GDM1 (cell line): Measurements from ENCODE around the gene COL4A2.

Source experiments
- DNase-seq: peaks from one replicate; lab custom pipeline; 2025; lab: John Stamatoyannopoulos, UW

Gene COL4A2

DNA sequence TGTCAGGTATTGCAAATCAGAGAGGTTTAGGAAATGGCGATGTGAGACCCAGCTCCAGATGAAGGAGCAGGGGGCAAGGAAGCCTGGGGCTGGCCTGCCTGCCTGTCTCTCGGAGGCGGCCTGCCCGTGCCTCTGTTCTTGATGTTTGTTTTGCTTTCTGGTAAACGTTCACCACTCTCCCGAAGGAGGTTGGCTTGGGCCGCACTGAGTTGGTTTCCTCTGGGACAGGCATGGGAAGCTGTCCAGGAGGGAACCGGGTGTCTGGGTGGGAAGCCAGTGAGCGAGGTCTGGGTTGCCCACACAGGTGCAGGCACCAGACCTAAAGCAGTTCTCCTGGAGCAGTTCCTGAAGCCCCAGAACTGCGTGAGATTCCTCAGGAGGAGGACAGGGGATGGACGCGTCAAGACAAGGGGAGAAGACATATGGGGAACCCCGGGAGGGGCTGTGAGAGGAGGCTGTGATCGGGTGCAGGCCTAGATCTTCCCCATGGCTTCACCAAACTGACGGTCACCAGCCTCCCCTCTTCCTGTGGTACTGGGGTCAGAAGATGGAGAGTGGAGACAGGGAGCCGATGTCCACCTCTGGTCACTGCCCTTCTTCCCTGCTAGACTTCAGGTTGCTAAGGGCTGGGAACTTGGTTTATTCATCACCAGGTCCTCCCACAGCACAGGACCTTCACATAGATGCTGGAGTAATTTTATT lies 15.2 kb downstream of the COL4A2 start:
- DNase-seq: no peak

DNA sequence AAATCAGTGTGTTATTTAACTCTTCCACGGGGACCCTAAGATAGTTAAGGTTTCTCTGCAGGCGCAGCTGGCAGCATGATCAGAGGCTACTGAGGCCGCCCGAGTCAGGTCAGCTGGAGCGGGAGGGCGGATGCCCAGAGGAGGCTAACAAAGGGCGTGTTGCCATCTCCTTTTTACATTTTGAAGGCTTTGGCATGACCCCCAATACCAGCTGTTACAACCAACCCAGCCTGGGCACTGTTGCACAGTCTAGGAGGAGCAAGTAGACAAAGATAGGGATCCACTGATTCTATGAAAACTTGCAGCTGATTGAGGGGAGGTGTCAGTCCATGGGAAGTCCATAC lies 15.7 kb downstream of the COL4A2 start:
- DNase-seq: no peak

DNA sequence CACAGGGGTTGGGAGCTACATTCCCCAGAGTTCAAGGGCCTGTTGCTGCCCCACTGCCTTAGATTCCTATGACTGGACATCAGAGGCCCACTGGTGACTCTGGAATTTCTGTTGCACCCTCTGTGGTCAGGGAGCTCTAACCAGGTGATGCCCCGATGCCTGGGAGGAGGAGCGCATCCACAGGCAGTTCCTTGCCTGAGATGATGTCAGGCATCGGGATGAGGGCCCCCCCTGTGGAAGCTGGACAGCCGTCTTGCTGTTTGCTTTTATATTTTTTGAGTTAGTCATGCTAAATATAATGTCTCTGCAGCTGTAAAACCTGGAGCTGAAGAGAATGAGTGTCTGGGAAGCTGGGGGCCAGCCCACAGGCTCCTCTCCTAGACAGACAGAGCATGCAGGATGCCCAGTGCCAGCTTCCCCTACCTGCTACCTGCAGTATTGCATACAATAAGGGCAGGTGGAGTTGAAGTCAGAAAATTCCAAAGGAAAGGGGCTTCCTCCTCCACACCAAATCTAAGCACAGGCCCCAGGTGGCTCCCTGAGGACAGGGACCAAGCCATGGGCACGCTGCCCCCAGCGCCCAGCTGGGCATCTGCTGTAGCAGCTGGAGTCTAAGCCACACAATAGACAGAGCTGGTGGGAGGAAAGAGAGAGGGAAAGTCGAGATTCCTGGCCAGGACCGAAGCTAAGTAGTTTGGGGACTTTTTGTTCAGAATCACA lies 16.2 kb downstream of the COL4A2 start:
- no peak for DNase-seq

DNA sequence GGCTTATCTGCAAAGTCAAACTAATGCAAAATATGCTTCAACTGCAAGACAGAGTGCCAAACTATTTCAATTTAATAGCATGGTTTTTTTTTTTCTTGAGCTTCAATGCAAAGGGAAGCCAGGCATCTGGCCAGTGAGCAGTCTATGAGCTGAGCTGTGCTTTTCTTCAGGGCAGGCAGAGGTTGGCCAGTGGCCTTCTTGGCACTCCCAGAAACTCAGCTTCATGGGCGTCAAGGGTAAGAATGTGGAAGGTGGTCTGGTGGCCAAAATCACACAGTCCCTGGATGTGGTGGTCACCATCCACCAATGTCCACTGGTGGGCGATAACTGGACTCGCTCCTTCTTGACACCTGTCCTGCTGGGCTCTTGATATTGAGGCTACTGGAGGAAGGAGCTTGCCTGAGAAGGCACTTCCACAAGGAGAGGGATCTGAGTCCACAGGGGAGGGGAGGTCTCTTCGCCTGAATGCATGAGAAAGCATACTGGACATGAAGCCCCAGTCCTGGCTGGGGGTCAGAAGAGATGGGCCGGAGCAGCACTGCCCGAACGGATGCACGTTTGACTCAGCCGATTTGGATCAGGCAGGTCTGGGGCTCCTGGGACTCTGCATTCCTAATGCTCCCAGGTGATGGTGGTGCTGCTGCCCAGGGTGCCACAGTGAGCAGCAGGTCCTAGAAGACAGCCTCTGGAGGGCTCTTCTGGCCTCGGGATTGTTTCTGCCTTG lies 17.1 kb downstream of the COL4A2 start:
- DNase-seq: no peak

DNA sequence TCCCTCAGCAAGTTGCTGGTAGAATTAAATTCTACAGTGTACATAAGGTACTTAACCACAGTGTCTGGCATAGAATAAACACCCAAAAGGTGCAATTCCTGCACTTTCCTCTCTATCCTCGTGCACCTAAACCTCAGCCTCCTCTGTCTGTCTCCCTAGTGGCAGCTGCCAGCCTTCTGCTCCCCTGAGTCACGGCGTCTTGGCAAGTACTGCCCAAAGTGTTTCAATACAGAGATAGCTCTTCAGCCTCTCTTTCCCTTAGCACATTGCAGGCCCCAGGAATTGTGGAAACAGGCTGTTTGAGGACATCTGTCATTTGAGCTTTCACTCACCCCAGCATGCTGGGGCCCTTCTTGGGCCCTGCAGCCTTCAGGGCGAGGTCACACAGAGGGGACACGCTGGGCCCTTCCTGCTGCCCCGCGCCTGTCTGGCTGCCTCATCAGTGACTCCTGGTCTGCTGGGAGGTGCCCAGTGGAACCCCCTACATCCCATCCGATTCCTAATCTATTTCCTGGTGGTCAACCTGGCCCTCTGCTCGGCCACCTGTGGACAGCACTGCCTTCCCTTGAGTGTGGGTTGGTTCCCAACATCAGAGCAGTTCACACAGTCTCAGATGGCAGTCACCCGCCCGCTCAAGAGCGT lies 19.3 kb downstream of the COL4A2 start:
- DNase-seq: no peak

DNA sequence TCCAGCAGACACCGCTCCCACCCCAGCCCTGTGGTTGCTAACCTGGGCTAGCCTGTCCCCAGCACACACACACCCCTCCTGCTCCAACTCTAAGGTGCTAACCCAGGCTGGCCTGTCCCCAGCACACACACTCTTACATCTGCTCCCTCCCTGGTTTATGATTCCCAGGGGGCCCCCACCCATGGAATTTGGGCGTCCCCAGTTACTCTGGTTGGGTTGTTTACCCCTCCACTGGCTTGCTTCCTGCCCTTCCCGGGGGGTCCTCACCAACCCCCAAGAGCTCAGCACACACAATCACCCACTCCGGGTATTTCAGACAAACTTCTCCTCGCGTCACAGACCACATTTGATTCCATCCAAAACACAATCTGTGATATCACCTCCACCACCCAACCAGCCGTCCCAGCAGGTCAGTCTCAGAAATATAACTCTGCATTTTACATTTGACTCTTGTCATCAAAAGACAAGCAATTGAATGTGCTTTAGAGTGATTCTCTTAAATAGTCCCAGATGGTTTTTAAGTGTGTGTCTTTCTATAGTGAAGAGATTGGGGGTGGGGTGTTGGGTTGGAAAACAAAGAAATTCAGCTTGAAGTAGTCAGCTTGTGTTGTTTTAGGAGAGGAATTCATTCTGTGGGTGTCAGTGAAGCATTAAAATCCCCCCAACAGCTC lies 20.1 kb downstream of the COL4A2 start:
- DNase-seq: no peak

DNA sequence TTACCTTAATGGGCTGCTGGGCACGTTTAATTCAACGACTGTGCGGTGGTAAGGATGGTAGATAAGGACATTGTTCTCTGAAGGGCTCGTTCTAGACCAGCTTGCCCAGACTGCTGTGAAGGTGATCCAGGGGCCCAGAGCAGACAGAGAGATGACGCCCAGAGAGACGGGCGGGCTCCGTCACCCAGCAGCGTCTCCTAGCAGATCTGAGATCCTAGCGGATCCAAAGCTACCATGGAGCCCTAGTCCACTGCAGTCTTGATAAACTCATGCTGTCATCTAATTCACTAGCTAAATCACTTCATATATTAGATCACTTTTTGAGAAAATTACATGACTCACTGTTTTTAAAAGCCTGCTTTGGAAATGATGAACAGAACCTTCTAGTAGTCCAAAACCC lies 21.5 kb downstream of the COL4A2 start:
- no peak for DNase-seq

DNA sequence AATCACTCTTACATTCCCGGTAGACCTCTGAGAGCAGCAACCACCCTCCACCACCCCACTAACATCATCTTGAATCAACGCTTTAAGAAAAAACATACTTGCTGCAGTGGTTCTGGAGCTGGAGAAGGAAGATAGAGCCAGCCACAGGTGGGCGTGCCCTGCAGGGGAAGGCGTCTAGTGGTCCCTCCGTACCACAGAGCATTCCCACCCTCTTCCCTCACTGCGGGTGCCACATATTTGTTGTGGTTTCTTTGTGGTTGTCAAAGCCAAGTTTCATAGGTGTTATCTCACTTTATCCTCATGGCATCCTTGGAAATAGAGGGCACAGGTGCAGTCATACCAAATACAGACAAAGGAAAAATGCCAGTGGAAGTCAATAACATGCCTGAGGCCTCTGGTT lies 22.2 kb downstream of the COL4A2 start:
- DNase-seq: no peak

DNA sequence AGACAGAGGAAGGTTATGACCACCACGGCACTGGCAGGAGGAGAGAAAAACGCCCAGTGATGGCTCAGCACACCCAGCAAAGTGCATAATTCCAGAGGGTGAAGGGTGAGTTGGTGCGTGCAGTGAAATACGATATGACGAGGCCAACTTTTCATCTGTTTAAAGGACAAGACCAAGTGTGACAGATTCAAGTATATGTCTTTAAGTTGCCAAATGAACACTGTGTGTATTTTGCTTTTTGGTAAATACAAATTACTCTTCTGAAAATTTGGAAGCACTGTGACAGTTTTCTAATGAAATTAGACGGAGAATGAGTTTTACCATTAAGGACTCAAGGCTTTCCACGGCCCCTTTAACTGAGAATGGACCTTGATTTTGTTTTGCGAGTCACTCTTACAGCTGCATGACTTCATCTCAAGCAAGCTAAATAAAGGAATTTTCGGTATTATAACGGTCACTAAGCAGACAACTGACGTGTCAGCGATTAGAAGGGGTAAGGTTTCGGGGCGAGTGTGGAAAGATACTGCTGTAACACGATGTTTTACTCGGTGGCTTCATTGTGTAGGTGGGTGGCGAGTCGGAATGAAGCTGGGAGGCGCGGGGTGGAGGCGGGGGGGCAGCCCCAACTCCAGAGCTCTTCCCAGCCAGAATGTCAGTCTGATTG lies 22.8 kb downstream of the COL4A2 start:
- no peak for DNase-seq

DNA sequence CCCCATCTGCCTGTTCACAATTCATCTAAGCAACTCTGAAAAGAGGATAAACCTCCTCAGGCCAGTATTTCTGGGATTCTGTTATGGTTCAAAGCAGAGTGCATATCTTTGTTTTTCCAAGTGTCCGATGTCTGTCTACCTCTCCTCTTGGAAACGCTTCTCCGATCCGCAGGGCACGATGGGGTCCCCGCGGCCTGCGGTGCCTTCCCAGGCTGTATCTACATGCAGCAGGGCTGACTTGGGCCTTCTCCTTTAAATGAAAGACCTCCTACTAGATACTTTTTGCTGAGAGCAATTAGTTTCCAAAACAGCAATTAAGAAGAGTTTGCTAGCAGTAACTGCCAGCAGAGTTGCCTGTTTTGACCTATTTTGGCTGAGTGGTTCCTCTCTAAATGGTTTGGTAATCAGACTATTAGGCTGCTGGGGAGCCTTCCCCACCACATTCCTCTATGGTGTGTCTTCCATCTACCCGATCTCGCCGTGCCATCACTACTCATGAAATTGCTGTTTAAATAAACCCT lies 23.5 kb downstream of the COL4A2 start:
- no peak for DNase-seq

DNA sequence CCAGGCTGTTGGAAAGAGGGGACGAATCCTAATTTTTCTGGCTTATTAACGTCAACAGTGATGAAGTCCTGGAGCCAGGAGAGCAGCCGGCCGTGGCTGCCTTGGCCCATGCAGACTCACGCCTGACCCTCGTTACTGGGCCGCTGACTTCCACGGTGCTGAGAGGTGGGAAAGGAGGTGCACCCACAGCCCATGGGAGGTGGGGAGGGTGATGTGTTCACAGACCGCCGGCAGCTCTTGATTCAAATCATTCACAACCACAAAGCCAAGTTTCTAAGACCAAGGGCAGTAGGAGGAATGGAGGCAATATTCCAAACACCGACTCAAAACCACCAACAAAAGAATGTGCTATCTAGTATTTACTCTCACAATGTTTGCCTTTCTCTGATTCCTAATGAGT lies 24.3 kb downstream of the COL4A2 start:
- DNase-seq: no peak

DNA sequence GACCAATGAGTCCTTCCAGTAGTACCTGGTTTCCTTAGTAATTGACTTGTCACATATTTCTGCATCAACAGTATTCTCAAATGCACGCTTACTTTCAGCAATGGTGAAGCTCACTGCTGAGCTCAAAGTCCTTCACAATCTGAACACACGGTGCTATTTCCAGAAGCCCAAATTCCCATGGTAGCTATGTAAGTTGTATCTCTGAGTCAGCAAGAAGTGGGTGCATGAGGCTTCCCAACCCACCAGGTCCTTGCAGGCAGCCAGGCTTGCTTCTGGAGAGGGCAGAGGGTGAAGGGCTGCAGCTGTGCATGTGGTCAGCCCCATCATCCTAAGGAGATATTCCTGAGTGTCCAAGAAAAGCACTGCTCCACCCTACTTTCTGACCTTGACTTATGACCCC lies 25.7 kb downstream of the COL4A2 start:
- DNase-seq: no peak

DNA sequence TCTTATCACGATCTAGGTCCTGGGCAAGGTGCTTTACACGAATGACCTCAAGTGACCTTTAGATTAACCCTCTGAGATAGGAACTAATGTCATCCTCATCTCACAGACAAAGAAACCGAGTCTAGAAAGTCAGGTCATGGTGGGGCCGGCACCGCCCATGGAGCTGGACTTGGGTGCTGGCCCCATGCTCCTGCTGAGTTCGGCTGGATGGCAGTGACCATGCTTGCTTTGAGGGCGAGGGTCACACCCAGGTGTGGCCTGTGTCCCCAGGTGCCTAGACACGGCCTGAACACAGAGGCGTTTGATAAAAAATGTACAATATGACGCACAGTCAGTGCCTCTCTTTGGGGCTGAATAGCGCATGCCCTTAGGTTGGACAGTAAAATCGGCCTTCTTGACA lies 26.8 kb downstream of the COL4A2 start:
- no peak for DNase-seq

DNA sequence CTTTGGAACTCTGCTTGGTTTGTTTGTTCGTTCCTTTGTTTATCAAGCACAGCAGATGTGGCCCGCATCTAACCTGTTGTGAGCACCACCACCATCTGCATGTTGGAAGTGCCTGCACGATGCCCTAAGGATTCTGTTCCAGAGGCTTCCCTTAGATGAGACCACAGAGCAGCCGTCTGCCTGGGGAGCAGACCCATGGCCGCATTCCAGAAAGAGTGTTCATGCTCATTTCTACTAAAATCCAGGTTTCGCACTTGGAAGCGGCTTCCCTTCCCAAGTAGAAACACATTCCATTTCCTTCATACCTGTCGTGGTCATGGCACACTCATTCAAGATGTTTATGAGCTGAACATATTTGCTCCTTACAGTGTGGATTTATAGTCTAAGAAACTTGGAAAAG lies 27.2 kb downstream of the COL4A2 start:
- DNase-seq: no peak

DNA sequence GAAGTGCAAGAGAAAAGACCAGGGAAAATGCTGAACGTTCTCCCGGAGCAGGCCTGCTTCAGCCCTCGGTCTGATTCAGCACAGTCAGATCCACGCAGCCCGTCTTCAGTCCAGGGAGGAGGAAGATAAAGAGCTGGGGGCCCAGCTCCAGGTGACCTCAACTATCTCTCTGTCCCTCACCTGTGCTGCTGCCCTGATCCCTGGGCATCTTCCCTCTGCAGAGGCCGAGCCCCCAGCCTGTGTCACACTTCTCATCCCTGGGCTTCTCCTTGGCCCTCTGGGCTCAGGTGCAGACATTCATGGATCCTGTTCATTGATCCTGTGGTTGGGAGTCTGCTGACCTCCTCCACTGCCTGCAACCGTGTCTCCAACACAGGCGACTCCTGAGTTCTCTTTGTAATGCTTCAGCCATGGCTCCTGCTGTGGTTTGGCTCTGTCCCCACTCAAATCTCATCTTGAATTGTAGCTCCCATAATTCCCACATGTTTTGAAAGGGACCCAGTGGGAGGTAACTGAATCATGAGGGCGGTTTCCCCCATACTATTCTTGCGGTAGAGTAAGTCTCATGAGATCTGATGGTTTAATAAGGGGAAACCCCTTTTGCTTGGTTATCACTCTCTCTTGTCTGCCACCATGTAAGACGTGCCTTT lies 27.9 kb downstream of the COL4A2 start:
- no peak for DNase-seq

DNA sequence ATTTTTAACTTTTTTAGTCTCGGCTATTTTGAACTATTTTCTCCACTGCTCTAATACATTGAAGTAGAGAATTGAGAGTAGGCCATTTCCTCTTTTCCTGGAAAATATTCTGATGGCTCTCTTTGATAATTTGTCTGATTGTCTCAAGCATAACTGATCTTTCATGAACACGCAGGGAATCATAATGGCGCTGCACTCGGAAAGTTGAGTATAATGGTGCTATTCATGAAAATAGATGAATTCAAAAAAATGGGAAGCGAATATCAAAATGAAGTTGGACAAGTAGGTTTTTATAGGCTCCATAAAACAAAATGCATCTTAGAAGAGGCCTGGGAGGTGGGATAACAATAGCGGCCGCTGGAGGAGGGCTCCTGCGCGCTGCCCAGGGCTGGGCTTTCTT lies 29.0 kb downstream of the COL4A2 start:
- DNase-seq: no peak

DNA sequence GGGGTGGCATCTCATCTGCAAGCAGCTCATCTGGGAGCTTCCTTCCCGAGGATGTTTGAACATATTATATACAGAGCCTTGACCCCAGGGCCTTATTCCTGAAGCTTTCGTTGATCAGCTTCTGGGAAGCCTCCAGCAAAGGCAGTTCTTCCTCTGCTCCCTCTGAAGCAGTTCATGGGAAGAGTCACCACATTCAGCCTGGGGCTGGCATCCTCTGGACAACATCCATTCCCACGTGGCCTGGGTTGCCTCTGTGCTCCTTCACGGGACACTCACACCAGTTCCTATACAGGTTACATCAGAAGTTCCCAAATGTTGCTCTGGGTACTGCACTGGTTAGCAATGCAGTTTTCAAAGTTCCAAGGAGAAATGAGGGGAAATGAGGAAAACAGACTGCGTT lies 29.6 kb downstream of the COL4A2 start:
- DNase-seq: no peak

DNA sequence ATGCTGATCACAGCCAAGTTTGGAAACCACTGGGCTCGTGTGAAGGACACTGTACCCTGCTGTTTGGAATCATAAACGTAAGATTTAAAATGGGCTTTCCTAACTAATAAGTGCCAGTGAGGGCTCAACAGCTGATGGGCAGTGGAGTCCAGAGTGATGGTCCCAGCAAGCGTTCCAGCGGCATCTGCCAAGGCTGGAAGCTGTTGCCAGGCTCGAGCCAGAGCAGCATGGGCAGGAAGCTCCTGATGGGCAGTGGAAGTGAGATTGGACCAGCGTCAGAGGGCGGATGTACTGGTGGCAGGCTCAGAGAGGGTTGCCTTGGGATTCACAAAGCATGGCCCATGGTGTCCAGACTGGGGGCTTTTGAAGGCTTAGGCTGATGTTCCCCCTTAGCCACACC lies 30.2 kb downstream of the COL4A2 start:
- no peak for DNase-seq

DNA sequence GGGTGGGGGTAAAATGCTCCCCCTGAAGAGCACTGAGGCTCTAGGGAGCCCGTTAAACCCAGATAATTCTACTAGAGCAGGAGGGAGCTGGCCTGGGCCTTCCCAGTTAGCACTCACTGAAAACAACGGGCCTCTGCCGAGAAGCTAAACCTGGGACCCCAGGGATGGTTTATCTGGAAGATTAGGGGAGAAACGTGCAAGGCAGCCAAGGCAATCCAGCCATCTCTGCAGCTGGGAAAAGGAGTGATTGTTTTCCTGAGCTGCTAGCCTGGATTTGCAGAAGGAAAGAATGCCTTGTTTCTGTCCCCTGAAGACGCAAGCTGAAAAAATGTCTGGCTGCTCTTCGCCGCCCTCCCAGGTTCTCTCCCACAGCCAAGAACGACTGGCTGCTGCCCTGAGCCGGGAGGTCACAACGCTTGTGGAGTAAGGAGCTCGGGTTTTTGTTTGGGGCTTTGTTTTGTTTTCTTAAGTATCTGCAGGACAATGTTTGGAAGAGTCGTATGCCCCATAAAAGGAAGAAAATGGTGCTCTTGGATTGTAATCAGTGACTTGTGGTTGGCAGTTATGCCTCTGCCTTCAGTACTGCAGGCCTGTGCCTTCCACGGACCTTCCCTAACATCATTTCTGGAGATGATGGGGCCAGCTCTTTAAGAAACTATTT lies 31.5 kb downstream of the COL4A2 start:
- no peak for DNase-seq

DNA sequence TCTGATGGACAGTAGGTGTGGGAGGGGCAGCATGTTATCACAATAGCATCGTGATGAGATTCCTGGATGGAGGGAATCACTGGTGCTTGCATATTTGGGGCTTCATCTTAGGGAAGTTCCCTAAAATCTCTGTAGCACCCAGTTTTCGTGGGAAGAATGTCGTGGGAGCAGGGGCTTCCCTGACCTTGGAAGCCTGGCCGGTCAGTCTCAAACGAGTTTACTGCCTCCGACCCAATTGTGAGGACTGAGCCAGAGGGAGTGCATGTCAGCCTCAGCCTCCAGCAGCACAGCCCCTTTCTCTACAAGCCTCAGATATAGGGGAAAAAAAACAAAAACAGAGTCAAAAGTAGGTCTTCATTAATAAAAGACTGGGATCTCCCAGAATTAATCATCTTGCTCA lies 32.2 kb downstream of the COL4A2 start:
- no peak for DNase-seq
